WTC11 (cell line): ENCODE data around the gene VWF. TPM values are rescaled to one million over a fixed set of nuclear protein-coding genes. Genes with fewer than 3 reads are reported as not detected.

ENCODE experiments used
- ATAC-seq: fragments of 200-7000 bp; cut with Tn5 transposase; 2 replicates; pipeline ENCODE4 v1.10.0; 2021; ENCODE audit warnings: mild to moderate bottlenecking, moderate library complexity
- CTCF ChIA-PET: fragments of 300-600 bp; sonication (Branson Sonifier 250); formaldehyde crosslinking; loops from one replicate; lab custom pipeline; 2021; ENCODE audit warnings: antibody characterized with exemption; lab: Charles Lee
- POLR2A ChIA-PET: fragments of 350-600 bp; sonication (Branson Sonifier 250); formaldehyde crosslinking; loops from one replicate; lab custom pipeline; 2021; ENCODE audit warnings: antibody characterized with exemption; lab: Charles Lee
- DNase-seq: peaks from one replicate; pipeline ENCODE4 v3.0.0; 2021; ENCODE audit warnings: low spot score
- H3K27ac Mint-ChIP-seq: 2 replicates; pipeline ENCODE4 v1.8.0; 2021; ENCODE audit warnings: mixed read lengths
- H3K27me3 Mint-ChIP-seq: 2 replicates; pipeline ENCODE4 v1.8.0; 2021; ENCODE audit warnings: low read depth, mild to moderate bottlenecking, moderate library complexity, mixed read lengths
- H3K36me3 Mint-ChIP-seq: 2 replicates; pipeline ENCODE4 v1.8.0; 2021; ENCODE audit warnings: mixed read lengths
- H3K4me1 Mint-ChIP-seq: 2 replicates; pipeline ENCODE4 v1.8.0; 2022; ENCODE audit warnings: mixed read lengths
- H3K4me3 Mint-ChIP-seq: 2 replicates; pipeline ENCODE4 v1.8.0; 2021; ENCODE audit warnings: mild to moderate bottlenecking, moderate library complexity, mixed read lengths
- H3K9me3 Mint-ChIP-seq: 2 replicates; pipeline ENCODE4 v1.8.0; 2021; ENCODE audit warnings: mixed read lengths
- ESRRA ChIP-seq: sonication (generic); formaldehyde crosslinking; IDR thresholded peaks from 2 replicates; pipeline ENCODE4 v1.8.1; 2022; ENCODE audit warnings: mild to moderate bottlenecking, missing genetic modification reagents, borderline replicate concordance
- NFYB ChIP-seq: sonication (generic); formaldehyde crosslinking; conservative IDR thresholded peaks from 2 replicates; pipeline ENCODE4 v1.8.0; 2022; ENCODE audit warnings: low read depth, missing genetic modification reagents
- SP1 ChIP-seq: sonication (generic); formaldehyde crosslinking; conservative IDR thresholded peaks from 2 replicates; pipeline ENCODE4 v1.8.1; 2022; ENCODE audit warnings: missing genetic modification reagents
- TEAD1 ChIP-seq: sonication (generic); formaldehyde crosslinking; IDR thresholded peaks from 2 replicates; pipeline ENCODE4 v1.8.0; 2022; ENCODE audit warnings: mild to moderate bottlenecking, missing genetic modification reagents
- ZNF423 ChIP-seq: fragments of 250-450 bp; sonication (Bioruptor Pico); IDR thresholded peaks from 2 replicates; pipeline ENCODE4 v2.1.2; 2022; ENCODE audit warnings: mild to moderate bottlenecking, moderate library complexity
- total RNA-seq: library from RNA; stranded (reverse); gene quantifications from 3 replicates; pipeline ENCODE4 v1.2.3, GENCODE V29; 2021
- TF ChIP-seq, protein P1 (sequence below): fragments of 250-450 bp; sonication (Bioruptor Pico); IDR thresholded peaks from 2 replicates; pipeline ENCODE4 v1.9.0; 2021; ENCODE audit warnings: mild to moderate bottlenecking, borderline replicate concordance
- TF ChIP-seq, protein P2 (sequence below): sonication (generic); formaldehyde crosslinking; IDR thresholded peaks from 2 replicates; pipeline ENCODE4 v1.8.1; 2022; ENCODE audit warnings: missing genetic modification reagents, borderline replicate concordance
- TF ChIP-seq, protein P3 (sequence below): sonication (generic); formaldehyde crosslinking; IDR thresholded peaks from 2 replicates; pipeline ENCODE4 v1.8.1; 2023; ENCODE audit warnings: mild to moderate bottlenecking, missing genetic modification reagents, borderline replicate concordance
- TF ChIP-seq, protein P4 (sequence below): sonication (generic); formaldehyde crosslinking; IDR thresholded peaks from 2 replicates; pipeline ENCODE4 v1.8.0; 2022; ENCODE audit warnings: mild to moderate bottlenecking, missing genetic modification reagents
- TF ChIP-seq, protein P5 (sequence below): sonication (generic); formaldehyde crosslinking; IDR thresholded peaks from 2 replicates; pipeline ENCODE4 v1.8.1; 2023; ENCODE audit warnings: mild to moderate bottlenecking, missing genetic modification reagents
- TF ChIP-seq, protein P6 (sequence below): sonication (generic); formaldehyde crosslinking; IDR thresholded peaks from 2 replicates; pipeline ENCODE4 v1.8.0; 2022; ENCODE audit warnings: mild to moderate bottlenecking, missing genetic modification reagents
- TF ChIP-seq, protein P7 (sequence below): fragments of 250-450 bp; sonication (Bioruptor Pico); IDR thresholded peaks from 2 replicates; pipeline ENCODE4 v1.8.0; 2021; ENCODE audit warnings: mild to moderate bottlenecking
- TF ChIP-seq, protein P8 (sequence below): fragments of 200-600 bp; IDR thresholded peaks from 2 replicates; pipeline ENCODE4 v1.8.0; 2022; ENCODE audit warnings: antibody characterized with exemption

VWF gene
- total RNA-seq, 1 experiment from 2014 or later, result 0.48 TPM

DNA sequence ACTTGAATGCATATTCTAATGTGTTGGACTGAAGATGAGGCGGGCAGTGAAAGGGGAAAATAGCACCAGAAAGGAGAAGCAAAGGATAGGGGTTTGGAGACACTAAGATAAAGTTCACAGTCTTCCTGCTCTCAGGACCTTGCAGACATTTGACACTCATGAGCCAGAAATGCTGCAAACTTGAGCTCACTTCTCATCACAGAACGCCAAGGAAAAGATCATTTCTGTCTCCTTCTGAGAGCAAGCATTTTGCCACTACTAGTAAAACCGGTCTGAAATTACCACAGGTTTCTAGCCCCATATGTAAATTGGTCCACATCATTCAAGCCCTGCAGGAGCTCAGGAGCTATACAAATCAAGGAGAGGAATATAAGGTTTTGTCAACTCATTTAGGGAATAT, 134.8 kb downstream of the VWF start (continued):
- TF ChIP-seq, protein P1, sequence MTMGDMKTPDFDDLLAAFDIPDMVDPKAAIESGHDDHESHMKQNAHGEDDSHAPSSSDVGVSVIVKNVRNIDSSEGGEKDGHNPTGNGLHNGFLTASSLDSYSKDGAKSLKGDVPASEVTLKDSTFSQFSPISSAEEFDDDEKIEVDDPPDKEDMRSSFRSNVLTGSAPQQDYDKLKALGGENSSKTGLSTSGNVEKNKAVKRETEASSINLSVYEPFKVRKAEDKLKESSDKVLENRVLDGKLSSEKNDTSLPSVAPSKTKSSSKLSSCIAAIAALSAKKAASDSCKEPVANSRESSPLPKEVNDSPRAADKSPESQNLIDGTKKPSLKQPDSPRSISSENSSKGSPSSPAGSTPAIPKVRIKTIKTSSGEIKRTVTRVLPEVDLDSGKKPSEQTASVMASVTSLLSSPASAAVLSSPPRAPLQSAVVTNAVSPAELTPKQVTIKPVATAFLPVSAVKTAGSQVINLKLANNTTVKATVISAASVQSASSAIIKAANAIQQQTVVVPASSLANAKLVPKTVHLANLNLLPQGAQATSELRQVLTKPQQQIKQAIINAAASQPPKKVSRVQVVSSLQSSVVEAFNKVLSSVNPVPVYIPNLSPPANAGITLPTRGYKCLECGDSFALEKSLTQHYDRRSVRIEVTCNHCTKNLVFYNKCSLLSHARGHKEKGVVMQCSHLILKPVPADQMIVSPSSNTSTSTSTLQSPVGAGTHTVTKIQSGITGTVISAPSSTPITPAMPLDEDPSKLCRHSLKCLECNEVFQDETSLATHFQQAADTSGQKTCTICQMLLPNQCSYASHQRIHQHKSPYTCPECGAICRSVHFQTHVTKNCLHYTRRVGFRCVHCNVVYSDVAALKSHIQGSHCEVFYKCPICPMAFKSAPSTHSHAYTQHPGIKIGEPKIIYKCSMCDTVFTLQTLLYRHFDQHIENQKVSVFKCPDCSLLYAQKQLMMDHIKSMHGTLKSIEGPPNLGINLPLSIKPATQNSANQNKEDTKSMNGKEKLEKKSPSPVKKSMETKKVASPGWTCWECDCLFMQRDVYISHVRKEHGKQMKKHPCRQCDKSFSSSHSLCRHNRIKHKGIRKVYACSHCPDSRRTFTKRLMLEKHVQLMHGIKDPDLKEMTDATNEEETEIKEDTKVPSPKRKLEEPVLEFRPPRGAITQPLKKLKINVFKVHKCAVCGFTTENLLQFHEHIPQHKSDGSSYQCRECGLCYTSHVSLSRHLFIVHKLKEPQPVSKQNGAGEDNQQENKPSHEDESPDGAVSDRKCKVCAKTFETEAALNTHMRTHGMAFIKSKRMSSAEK (CRISPR knock-in tag), result no peak
- TF ChIP-seq, protein P2, sequence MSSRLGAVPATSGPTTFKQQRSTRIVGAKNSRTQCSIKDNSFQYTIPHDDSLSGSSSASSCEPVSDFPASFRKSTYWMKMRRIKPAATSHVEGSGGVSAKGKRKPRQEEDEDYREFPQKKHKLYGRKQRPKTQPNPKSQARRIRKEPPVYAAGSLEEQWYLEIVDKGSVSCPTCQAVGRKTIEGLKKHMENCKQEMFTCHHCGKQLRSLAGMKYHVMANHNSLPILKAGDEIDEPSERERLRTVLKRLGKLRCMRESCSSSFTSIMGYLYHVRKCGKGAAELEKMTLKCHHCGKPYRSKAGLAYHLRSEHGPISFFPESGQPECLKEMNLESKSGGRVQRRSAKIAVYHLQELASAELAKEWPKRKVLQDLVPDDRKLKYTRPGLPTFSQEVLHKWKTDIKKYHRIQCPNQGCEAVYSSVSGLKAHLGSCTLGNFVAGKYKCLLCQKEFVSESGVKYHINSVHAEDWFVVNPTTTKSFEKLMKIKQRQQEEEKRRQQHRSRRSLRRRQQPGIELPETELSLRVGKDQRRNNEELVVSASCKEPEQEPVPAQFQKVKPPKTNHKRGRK (CRISPR knock-in tag), result no peak
- TF ChIP-seq, protein P3, sequence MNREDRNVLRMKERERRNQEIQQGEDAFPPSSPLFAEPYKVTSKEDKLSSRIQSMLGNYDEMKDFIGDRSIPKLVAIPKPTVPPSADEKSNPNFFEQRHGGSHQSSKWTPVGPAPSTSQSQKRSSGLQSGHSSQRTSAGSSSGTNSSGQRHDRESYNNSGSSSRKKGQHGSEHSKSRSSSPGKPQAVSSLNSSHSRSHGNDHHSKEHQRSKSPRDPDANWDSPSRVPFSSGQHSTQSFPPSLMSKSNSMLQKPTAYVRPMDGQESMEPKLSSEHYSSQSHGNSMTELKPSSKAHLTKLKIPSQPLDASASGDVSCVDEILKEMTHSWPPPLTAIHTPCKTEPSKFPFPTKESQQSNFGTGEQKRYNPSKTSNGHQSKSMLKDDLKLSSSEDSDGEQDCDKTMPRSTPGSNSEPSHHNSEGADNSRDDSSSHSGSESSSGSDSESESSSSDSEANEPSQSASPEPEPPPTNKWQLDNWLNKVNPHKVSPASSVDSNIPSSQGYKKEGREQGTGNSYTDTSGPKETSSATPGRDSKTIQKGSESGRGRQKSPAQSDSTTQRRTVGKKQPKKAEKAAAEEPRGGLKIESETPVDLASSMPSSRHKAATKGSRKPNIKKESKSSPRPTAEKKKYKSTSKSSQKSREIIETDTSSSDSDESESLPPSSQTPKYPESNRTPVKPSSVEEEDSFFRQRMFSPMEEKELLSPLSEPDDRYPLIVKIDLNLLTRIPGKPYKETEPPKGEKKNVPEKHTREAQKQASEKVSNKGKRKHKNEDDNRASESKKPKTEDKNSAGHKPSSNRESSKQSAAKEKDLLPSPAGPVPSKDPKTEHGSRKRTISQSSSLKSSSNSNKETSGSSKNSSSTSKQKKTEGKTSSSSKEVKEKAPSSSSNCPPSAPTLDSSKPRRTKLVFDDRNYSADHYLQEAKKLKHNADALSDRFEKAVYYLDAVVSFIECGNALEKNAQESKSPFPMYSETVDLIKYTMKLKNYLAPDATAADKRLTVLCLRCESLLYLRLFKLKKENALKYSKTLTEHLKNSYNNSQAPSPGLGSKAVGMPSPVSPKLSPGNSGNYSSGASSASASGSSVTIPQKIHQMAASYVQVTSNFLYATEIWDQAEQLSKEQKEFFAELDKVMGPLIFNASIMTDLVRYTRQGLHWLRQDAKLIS (CRISPR knock-in tag), result no peak

DNA sequence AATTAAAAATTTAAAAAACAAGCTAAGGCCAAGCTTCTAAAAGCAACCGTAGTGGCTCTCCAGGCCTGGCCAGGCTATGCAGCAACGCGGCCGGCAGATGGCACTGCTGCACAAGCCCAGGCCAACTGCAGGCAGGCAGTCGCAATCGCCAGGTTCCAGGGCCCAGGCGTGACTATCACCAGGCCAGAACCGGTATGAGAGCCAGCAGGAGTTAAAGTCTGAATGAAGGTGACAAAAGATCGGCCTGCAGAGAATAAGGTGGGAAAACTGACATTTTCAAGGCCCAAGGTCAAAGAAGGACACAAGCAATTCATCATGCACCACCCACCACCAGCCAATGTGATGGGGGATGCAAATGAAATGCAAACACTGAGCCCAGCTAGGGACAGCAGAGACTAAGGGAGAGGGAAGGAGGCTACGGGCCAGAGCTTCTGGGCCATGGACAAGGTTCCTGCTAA, 135.8 kb downstream of the VWF start:
- H3K27ac Mint-ChIP-seq, result peak overlapping the region; percentile 95; the same call in 1 of the 2 replicates
- TF ChIP-seq, protein P4, sequence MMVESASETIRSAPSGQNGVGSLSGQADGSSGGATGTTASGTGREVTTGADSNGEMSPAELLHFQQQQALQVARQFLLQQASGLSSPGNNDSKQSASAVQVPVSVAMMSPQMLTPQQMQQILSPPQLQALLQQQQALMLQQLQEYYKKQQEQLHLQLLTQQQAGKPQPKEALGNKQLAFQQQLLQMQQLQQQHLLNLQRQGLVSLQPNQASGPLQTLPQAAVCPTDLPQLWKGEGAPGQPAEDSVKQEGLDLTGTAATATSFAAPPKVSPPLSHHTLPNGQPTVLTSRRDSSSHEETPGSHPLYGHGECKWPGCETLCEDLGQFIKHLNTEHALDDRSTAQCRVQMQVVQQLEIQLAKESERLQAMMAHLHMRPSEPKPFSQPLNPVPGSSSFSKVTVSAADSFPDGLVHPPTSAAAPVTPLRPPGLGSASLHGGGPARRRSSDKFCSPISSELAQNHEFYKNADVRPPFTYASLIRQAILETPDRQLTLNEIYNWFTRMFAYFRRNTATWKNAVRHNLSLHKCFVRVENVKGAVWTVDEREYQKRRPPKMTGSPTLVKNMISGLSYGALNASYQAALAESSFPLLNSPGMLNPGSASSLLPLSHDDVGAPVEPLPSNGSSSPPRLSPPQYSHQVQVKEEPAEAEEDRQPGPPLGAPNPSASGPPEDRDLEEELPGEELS (CRISPR knock-in tag), result 0 out of 2 replicates have a peak, but pooled peaks have one; percentile 25
- TF ChIP-seq, protein P5, sequence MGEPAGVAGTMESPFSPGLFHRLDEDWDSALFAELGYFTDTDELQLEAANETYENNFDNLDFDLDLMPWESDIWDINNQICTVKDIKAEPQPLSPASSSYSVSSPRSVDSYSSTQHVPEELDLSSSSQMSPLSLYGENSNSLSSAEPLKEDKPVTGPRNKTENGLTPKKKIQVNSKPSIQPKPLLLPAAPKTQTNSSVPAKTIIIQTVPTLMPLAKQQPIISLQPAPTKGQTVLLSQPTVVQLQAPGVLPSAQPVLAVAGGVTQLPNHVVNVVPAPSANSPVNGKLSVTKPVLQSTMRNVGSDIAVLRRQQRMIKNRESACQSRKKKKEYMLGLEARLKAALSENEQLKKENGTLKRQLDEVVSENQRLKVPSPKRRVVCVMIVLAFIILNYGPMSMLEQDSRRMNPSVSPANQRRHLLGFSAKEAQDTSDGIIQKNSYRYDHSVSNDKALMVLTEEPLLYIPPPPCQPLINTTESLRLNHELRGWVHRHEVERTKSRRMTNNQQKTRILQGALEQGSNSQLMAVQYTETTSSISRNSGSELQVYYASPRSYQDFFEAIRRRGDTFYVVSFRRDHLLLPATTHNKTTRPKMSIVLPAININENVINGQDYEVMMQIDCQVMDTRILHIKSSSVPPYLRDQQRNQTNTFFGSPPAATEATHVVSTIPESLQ (CRISPR knock-in tag), result no peak
- TF ChIP-seq, protein P6, sequence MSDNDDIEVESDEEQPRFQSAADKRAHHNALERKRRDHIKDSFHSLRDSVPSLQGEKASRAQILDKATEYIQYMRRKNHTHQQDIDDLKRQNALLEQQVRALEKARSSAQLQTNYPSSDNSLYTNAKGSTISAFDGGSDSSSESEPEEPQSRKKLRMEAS (CRISPR knock-in tag), result peak; percentile 45; the same call in 1 of the 2 replicates
- TF ChIP-seq SP1 (CRISPR knock-in tag) (peak; percentile 44; the same call in 1 of the 2 replicates), ESRRA (CRISPR knock-in tag) (peak; percentile 87; the same call in 1 of the 2 replicates), TEAD1 (CRISPR knock-in tag) (peak; percentile 61; the same call in 1 of the 2 replicates), ZNF423 (CRISPR knock-in tag) (peak; percentile 6; the same call in 1 of the 2 replicates), NFYB (CRISPR knock-in tag) (no peak)
- TF ChIP-seq, protein P7, sequence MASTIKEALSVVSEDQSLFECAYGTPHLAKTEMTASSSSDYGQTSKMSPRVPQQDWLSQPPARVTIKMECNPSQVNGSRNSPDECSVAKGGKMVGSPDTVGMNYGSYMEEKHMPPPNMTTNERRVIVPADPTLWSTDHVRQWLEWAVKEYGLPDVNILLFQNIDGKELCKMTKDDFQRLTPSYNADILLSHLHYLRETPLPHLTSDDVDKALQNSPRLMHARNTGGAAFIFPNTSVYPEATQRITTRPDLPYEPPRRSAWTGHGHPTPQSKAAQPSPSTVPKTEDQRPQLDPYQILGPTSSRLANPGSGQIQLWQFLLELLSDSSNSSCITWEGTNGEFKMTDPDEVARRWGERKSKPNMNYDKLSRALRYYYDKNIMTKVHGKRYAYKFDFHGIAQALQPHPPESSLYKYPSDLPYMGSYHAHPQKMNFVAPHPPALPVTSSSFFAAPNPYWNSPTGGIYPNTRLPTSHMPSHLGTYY, result 0 out of 2 replicates have a peak, but pooled peaks have one; percentile 28
- TF ChIP-seq, protein P8, sequence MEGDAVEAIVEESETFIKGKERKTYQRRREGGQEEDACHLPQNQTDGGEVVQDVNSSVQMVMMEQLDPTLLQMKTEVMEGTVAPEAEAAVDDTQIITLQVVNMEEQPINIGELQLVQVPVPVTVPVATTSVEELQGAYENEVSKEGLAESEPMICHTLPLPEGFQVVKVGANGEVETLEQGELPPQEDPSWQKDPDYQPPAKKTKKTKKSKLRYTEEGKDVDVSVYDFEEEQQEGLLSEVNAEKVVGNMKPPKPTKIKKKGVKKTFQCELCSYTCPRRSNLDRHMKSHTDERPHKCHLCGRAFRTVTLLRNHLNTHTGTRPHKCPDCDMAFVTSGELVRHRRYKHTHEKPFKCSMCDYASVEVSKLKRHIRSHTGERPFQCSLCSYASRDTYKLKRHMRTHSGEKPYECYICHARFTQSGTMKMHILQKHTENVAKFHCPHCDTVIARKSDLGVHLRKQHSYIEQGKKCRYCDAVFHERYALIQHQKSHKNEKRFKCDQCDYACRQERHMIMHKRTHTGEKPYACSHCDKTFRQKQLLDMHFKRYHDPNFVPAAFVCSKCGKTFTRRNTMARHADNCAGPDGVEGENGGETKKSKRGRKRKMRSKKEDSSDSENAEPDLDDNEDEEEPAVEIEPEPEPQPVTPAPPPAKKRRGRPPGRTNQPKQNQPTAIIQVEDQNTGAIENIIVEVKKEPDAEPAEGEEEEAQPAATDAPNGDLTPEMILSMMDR, result peak; percentile 83
- H3K9me3 Mint-ChIP-seq, result no peaks in the 10 kb centered on the region
- H3K27me3 Mint-ChIP-seq, result no peaks in the 10 kb centered on the region; the same call in 1 of the 2 replicates
- POLR2A ChIA-PET, result interaction anchor here (0.6 to 1.7 kb wide), 3 partner anchors 49 to 397 kb away, joined by 4 to 6 read pairs (median 6); no protein-coding TSS in a partner anchor
- CTCF ChIA-PET, result interaction anchor here (0.6 to 11.6 kb wide), 76 partner anchors 8 to 915 kb away, joined by 3 to 566 read pairs (median 5); partner anchors contain the start of genes ANO2 and CD9
- peaks cover 30% of the 10 kb centered on the region for H3K4me1 Mint-ChIP-seq
- DNase-seq (peak; percentile 92), ATAC-seq (peak; percentile 97)
- H3K36me3 Mint-ChIP-seq, result no peaks in the 10 kb centered on the region
- no peak overlapping the region for H3K4me3 Mint-ChIP-seq
